GM12878 (cell line): ENCODE results near the gene DDX10. TPM values are rescaled to one million over a fixed set of nuclear protein-coding genes. Genes with fewer than 3 reads are reported as not detected.

Experiments used
- ATAC-seq: fragments of 200-7000 bp; cut with Tn5 transposase; 3 replicates; pipeline ENCODE4 v1.9.1; 2020; ENCODE audit warnings: mild to moderate bottlenecking, moderate library complexity
- BruUV-seq: library from RNA; stranded (reverse); fragments of 400-500 nt; replicated peaks from 2 replicates; lab custom pipeline; 2021; lab: Mats Ljungman, UMichigan
- CTCF ChIA-PET: fragments of 300-600 bp; sonication (Branson Sonifier 250); formaldehyde crosslinking; extraction: SDS; loops from one replicate; lab custom pipeline; 2021; ENCODE audit warnings: inconsistent platforms; lab: Yijun Ruan, JAX
- POLR2A ChIA-PET: fragments of 350-600 bp; formaldehyde crosslinking; extraction: SDS; loops from one replicate; lab custom pipeline; 2021; ENCODE audit warnings: inconsistent platforms; lab: Charles Lee
- RAD21 ChIA-PET: fragments of 300-600 bp; sonication (Branson Sonifier 250); formaldehyde crosslinking; loops from one replicate; lab custom pipeline; 2023; ENCODE audit warnings: antibody characterized with exemption; ENCODE audit not compliant: unreplicated experiment; lab: Charles Lee
- SMC1A ChIA-PET: fragments of 300-600 bp; sonication (Branson Sonifier 250); formaldehyde crosslinking; loops from one replicate; lab custom pipeline; 2023; ENCODE audit not compliant: unreplicated experiment, uncharacterized antibody; lab: Charles Lee
- DNase-seq: peaks from one replicate; pipeline ENCODE4 v3.0.0-alpha.2; 2011; ENCODE audit warnings: low read depth, low spot score
- FAIRE-seq: peaks from 3 replicates; lab custom pipeline; 2011; peaks lifted over from hg19 to GRCh38; lab: Jason Lieb, UNC
- H2AFZ ChIP-seq: 2 replicates; pipeline ENCODE4 v1.6.0; 2011; ENCODE audit warnings: low read depth, low read length, control low read depth; ENCODE audit not compliant: control insufficient read depth
- H3K27ac ChIP-seq: 2 replicates; pipeline ENCODE4 v1.5.1; 2011; ENCODE audit warnings: control low read depth; ENCODE audit not compliant: control insufficient read depth, insufficient read depth
- H3K27me3 ChIP-seq, 2 experiments: replicated peaks in 1 of 2; 2 replicates each; pipeline versions ENCODE4 v1.6.0 to v1.6.1; 2011; ENCODE audit warnings: low read length in 1 of 2; ENCODE audit not compliant: control insufficient read depth in 2 of 2, insufficient read depth in 2 of 2
- H3K36me3 ChIP-seq, 2 experiments: 2 replicates each; pipeline ENCODE4 v1.5.1; 2011; ENCODE audit warnings: low read length in 1 of 2; ENCODE audit not compliant: control insufficient read depth in 2 of 2, insufficient read depth in 2 of 2
- H3K4me1 ChIP-seq: 2 replicates; pipeline ENCODE4 v1.6.1; 2011; ENCODE audit warnings: mild to moderate bottlenecking, low read length, moderate library complexity, mixed read lengths; ENCODE audit not compliant: control insufficient read depth, insufficient read depth
- H3K4me2 ChIP-seq: 2 replicates; pipeline ENCODE4 v1.6.0; 2011; ENCODE audit warnings: control low read depth; ENCODE audit not compliant: control insufficient read depth, insufficient read depth
- H3K4me3 ChIP-seq: fragments of 200-600 bp; sonication (generic); 2 replicates; pipeline ENCODE4 v1.5.1; 2016
- H3K79me2 ChIP-seq: 2 replicates; pipeline ENCODE4 v1.6.0; 2011; ENCODE audit warnings: low read length; ENCODE audit not compliant: control insufficient read depth, insufficient read depth
- H3K9ac ChIP-seq: 2 replicates; pipeline ENCODE4 v1.8.0; 2011; ENCODE audit warnings: low read length, control low read depth, mixed read lengths; ENCODE audit not compliant: control insufficient read depth, insufficient read depth
- H3K9me3 ChIP-seq: replicated peaks from 3 replicates; pipeline ENCODE4 v1.5.1; 2011; ENCODE audit warnings: mild to moderate bottlenecking, low read length; ENCODE audit not compliant: control insufficient read depth, insufficient read depth
- H4K20me1 ChIP-seq: 2 replicates; pipeline ENCODE4 v1.6.0; 2011; ENCODE audit not compliant: control insufficient read depth, insufficient read depth
- CHD1 ChIP-seq: IDR thresholded peaks from 2 replicates; pipeline ENCODE4 v1.6.1; 2012; ENCODE audit warnings: low read depth, low read length, improper control_type of control experiment
- E2F4 ChIP-seq: IDR thresholded peaks from 2 replicates; pipeline ENCODE4 v1.6.1; 2012; ENCODE audit warnings: low read depth, low read length, improper control_type of control experiment
- EZH2 ChIP-seq: IDR thresholded peaks from 2 replicates; pipeline ENCODE4 v1.6.1; 2012; ENCODE audit warnings: low read depth, mild to moderate bottlenecking, control low read depth, inconsistent platforms, low read length, borderline replicate concordance; ENCODE audit not compliant: control insufficient read depth
- HCFC1 ChIP-seq: fragments of 150-350 bp; IDR thresholded peaks from 2 replicates; pipeline ENCODE4 v1.6.1; 2014; ENCODE audit warnings: low read length
- HDAC2 ChIP-seq: fragments of 200-600 bp; sonication (generic); IDR thresholded peaks from 2 replicates; pipeline ENCODE4 v1.6.1; 2017
- HDAC6 ChIP-seq: fragments of 200-600 bp; sonication (generic); IDR thresholded peaks from one replicate; pipeline ENCODE4 v1.8.0; 2017; ENCODE audit warnings: antibody characterized with exemption; ENCODE audit not compliant: unreplicated experiment
- KDM1A ChIP-seq: fragments of 200-600 bp; sonication (generic); IDR thresholded peaks from 2 replicates; pipeline ENCODE4 v1.6.1; 2016; ENCODE audit warnings: borderline replicate concordance
- SMAD5 ChIP-seq: IDR thresholded peaks from 2 replicates; pipeline ENCODE4 v1.6.1; 2016; ENCODE audit warnings: antibody characterized with exemption, low read depth
- STAT3 ChIP-seq: IDR thresholded peaks from 2 replicates; pipeline ENCODE4 v1.6.1; 2011; ENCODE audit warnings: low read depth, low read length, improper control_type of control experiment
- SUPT20H ChIP-seq: IDR thresholded peaks from 2 replicates; pipeline ENCODE4 v1.6.1; 2011; ENCODE audit warnings: low read depth, mild to moderate bottlenecking, low read length, moderate library complexity, borderline replicate concordance; ENCODE audit not compliant: control insufficient read depth
- TAF1 ChIP-seq: IDR thresholded peaks from 2 replicates; pipeline ENCODE4 v1.6.1; 2011; ENCODE audit warnings: mild to moderate bottlenecking, low read depth, low read length, borderline replicate concordance
- TCF12 ChIP-seq: IDR thresholded peaks from 2 replicates; pipeline ENCODE4 v1.6.1; 2011; ENCODE audit warnings: low read depth, mild to moderate bottlenecking, low read length
- ZBTB40 ChIP-seq: fragments of 450-650 bp; IDR thresholded peaks from 2 replicates; pipeline ENCODE4 v1.6.1; 2016; ENCODE audit warnings: mild to moderate bottlenecking, moderate library complexity, borderline replicate concordance
- ZNF24 ChIP-seq: fragments of 450-650 bp; IDR thresholded peaks from 2 replicates; pipeline ENCODE4 v1.6.1; 2017; ENCODE audit warnings: antibody characterized with exemption, mild to moderate bottlenecking
- ZNF274 ChIP-seq: IDR thresholded peaks from one replicate; pipeline ENCODE4 v1.8.0; 2011; ENCODE audit not compliant: insufficient read length, insufficient read depth
- ZNF622 ChIP-seq: fragments of 450-650 bp; IDR thresholded peaks from 2 replicates; pipeline ENCODE4 v1.6.1; 2017; ENCODE audit warnings: mild to moderate bottlenecking, inconsistent platforms
- whole genome bisulfite sequencing: methylation state at CpG from one replicate; pipeline ENCODE4 v1.1.6; 2016; ENCODE audit warnings: low lambda C conversion rate; ENCODE audit not compliant: insufficient replicate concordance, insufficient coverage; ENCODE audit errors: missing lambda C conversion rate; 5-methylcytosine and 5-hydroxymethylcytosine counted together
- in situ Hi-C: fragments of 300-500 bp; cut with MboI; formaldehyde crosslinking; loops from 9 replicates; pipeline ENCODE4 v1.14.3; 2018; ENCODE audit warnings: mixed read lengths
- intact Hi-C: fragments of 100-400 bp; cut with micrococcal nuclease; formaldehyde crosslinking; loops from one replicate; pipeline ENCODE4 v1.14.2; 2022; ENCODE audit not compliant: unreplicated experiment
- polyA plus RNA-seq, 11 experiments: library from polyadenylated mRNA; depleted of rRNA in 4 of 11; unstranded in 6 of 11; stranded (reverse) in 5 of 11; fragments of >200 nt; fragmentation: Nextera tagmentation in 4 of 11; fragmentation: Illumina TruSeq in 1 of 11; extraction: Ambion mirVana in 4 of 11; extraction: Trizol in 1 of 11; gene quantifications; 1 replicate in 1 of 11; 2 replicates in 10 of 11; pipeline versions ENCODE4 v1.2.1 to v1.2.3, GENCODE V29; 2011 to 2016; ENCODE audit warnings: inconsistent platforms in 2 of 11, missing spikeins in 2 of 11, low read depth in 1 of 11
- total RNA-seq, 4 experiments: library from RNA; depleted of rRNA in 3 of 4; stranded (reverse); fragments of >200 nt in 3 of 4; fragmentation: Illumina TruSeq in 1 of 4; extraction: Trizol in 1 of 4; gene quantifications; 2 replicates each; pipeline versions ENCODE4 v1.2.1 to v1.2.3, GENCODE V29; 2013 to 2021
- TF ChIP-seq, protein P1 (sequence below): IDR thresholded peaks from 2 replicates; pipeline ENCODE4 v1.6.1; 2012; ENCODE audit warnings: mild to moderate bottlenecking, low read depth, low read length

Gene DDX10
- total and polyA plus RNA-seq, 10 of the 15 experiments (the other 5 are each of a cell fraction or from before 2014, with no cell fraction given): 20.9 to 51.5 (median 31.9) TPM

GRCh38 chr11:108768370-108768769 is 103.5 kb downstream of the DDX10 start (continued):
- no peak for TF ChIP-seq E2F4
- TF ChIP-seq SUPT20H: no peak

GRCh38 chr11:108768964-108769363 is 104.1 kb downstream of the DDX10 start:
- FAIRE-seq: no peak
- no peaks in the 10 kb centered on the region for H3K79me2 ChIP-seq
- TF ChIP-seq ZNF274: no peak
- no peak for TF ChIP-seq SMAD5
- TF ChIP-seq ZNF24: no peak
- TF ChIP-seq TCF12: no peak
- TF ChIP-seq ZBTB40: no peak
- TF ChIP-seq, protein P1, sequence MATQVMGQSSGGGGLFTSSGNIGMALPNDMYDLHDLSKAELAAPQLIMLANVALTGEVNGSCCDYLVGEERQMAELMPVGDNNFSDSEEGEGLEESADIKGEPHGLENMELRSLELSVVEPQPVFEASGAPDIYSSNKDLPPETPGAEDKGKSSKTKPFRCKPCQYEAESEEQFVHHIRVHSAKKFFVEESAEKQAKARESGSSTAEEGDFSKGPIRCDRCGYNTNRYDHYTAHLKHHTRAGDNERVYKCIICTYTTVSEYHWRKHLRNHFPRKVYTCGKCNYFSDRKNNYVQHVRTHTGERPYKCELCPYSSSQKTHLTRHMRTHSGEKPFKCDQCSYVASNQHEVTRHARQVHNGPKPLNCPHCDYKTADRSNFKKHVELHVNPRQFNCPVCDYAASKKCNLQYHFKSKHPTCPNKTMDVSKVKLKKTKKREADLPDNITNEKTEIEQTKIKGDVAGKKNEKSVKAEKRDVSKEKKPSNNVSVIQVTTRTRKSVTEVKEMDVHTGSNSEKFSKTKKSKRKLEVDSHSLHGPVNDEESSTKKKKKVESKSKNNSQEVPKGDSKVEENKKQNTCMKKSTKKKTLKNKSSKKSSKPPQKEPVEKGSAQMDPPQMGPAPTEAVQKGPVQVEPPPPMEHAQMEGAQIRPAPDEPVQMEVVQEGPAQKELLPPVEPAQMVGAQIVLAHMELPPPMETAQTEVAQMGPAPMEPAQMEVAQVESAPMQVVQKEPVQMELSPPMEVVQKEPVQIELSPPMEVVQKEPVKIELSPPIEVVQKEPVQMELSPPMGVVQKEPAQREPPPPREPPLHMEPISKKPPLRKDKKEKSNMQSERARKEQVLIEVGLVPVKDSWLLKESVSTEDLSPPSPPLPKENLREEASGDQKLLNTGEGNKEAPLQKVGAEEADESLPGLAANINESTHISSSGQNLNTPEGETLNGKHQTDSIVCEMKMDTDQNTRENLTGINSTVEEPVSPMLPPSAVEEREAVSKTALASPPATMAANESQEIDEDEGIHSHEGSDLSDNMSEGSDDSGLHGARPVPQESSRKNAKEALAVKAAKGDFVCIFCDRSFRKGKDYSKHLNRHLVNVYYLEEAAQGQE: no peak
- TF ChIP-seq ZNF622: no peak
- no peak for TF ChIP-seq HDAC2
- no peak for TF ChIP-seq CHD1
- TF ChIP-seq HCFC1: no peak
- no peak for TF ChIP-seq STAT3
- no peak for TF ChIP-seq TAF1
- TF ChIP-seq KDM1A: no peak
- no peak for TF ChIP-seq HDAC6
- TF ChIP-seq EZH2: no peak

More at GRCh38 chr11:108768964-108769363, 104.1 kb downstream of the DDX10 start:
- SMC1A ChIA-PET: no interaction called here
- Histone ChIP-seq H2AFZ (no peak overlapping the region), H3K27ac (no peak overlapping the region), H3K9me3 (no peaks in the 10 kb centered on the region), H3K4me2 (no peak overlapping the region), H3K27me3 (no peaks in the 10 kb centered on the region), H3K9ac (no peak overlapping the region), H3K36me3 (no peaks in the 10 kb centered on the region), H4K20me1 (no peaks in the 10 kb centered on the region), H3K4me3 (no peak overlapping the region), H3K4me1 (no peaks in the 10 kb centered on the region)
- in situ Hi-C loops: no loop called here
- DNase-seq (no peak), ATAC-seq (no peak)
- RAD21 ChIA-PET: no interaction called here
- CTCF ChIA-PET: no interaction called here
- POLR2A ChIA-PET: no interaction called here
- intact Hi-C loops: no loop called here
- WGBS: 100% methylated on average over 1 of the region's 1 CpG
- BruUV-seq: no TSS peak
